Progenitor cell of endocrine pancreas (in vitro differentiated cells): Measurements from ENCODE around the gene CAMP. TPM values are rescaled to one million over a fixed set of nuclear protein-coding genes. Genes with fewer than 3 reads are reported as not detected.
"Not testable (repeated sequence)": the region's sequence is repeated elsewhere in the genome, so short reads cannot be mapped to it uniquely, and the experiment has no call there.

Experiments
- DNase-seq: peaks from one replicate; pipeline ENCODE4 v3.0.0; 2021; ENCODE audit warnings: low spot score; ENCODE audit not compliant: unreplicated experiment
- H3K27ac Mint-ChIP-seq: 2 replicates; pipeline ENCODE4 v1.8.0; 2021; ENCODE audit warnings: mild to moderate bottlenecking, moderate library complexity, mixed read lengths
- H3K27me3 Mint-ChIP-seq: 2 replicates; pipeline ENCODE4 v1.8.0; 2021; ENCODE audit warnings: mixed read lengths
- H3K36me3 Mint-ChIP-seq: 2 replicates; pipeline ENCODE4 v1.8.0; 2022; ENCODE audit warnings: mixed read lengths; ENCODE audit not compliant: insufficient read depth
- H3K4me1 Mint-ChIP-seq: 2 replicates; pipeline ENCODE4 v1.8.0; 2021; ENCODE audit warnings: low read depth, mixed read lengths
- H3K4me3 Mint-ChIP-seq: 2 replicates; pipeline ENCODE4 v1.8.0; 2021; ENCODE audit warnings: low read depth, mild to moderate bottlenecking, moderate library complexity, mixed read lengths
- H3K9me3 Mint-ChIP-seq: 2 replicates; pipeline ENCODE4 v1.8.0; 2021; ENCODE audit warnings: low read depth, mixed read lengths
- CTCF ChIP-seq: fragments of 200-600 bp; sonication (generic); IDR thresholded peaks from one replicate; pipeline ENCODE4 v1.5.0; 2021; ENCODE audit warnings: antibody characterized with exemption, mild to moderate bottlenecking; ENCODE audit not compliant: unreplicated experiment
- total RNA-seq: library from RNA; stranded (reverse); gene quantifications from 2 replicates; pipeline ENCODE4 v1.2.1, GENCODE V29; 2021

CAMP gene
- total RNA-seq, 1 donor from 2014 or later, result not detected

DNA sequence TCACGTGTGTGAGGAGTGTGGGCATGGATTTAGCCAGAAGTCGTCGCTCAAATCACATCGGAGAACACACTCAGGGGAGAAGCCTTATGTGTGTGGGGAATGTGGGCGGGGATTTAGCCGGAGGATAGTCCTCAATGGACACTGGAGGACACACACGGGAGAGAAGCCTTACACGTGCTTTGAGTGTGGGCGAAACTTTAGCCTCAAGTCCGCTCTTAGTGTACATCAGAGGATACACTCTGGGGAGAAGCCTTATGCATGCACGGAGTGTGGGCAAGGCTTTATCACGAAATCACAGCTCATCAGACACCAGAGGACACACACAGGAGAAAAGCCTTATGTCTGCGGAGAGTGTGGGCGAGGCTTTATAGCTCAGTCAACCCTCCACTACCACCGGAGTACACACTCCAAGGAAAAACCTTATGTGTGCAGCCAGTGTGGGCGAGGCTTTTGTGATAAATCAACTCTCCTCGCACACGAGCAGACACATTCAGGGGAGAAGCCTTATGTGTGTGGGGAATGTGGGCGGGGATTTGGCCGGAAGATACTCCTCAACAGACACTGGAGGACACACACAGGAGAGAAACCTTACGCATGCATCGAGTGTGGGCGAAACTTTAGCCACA lies 45.8 kb downstream of the CAMP start:
- DNase-seq, result no peak
- no peaks in the 10 kb centered on the region for H3K27me3 Mint-ChIP-seq
- H3K4me1 Mint-ChIP-seq, result peaks cover 29% of the 10 kb centered on the region
- H3K4me3 Mint-ChIP-seq, result no peak overlapping the region
- no peaks in the 10 kb centered on the region for H3K9me3 Mint-ChIP-seq
- H3K27ac Mint-ChIP-seq, result peak overlapping the region; percentile 95
- no peak for TF ChIP-seq CTCF
- peaks cover 42% of the 10 kb centered on the region for H3K36me3 Mint-ChIP-seq

DNA sequence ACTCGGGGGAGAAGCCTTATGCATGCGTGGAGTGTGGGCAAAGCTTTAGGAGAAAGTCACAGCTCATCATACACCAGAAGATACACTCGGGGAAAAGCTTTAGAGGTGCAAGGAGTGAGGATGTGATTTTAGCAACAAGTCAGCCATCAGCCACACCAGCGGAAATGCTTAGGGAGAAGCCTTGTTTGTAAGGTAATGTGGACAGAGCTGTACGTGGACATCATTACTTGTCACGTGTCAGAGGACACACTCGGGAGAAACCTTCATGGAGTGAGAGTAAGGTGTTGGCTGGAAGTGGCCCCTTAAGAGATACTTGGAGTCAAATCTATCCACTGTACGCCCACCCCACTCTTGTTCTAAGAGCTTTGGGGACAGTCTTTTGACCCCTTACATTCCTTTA lies 46.3 kb downstream of the CAMP start:
- no peaks in the 10 kb centered on the region for H3K27me3 Mint-ChIP-seq
- H3K9me3 Mint-ChIP-seq, result no peaks in the 10 kb centered on the region
- peaks cover 40% of the 10 kb centered on the region for H3K36me3 Mint-ChIP-seq
- TF ChIP-seq CTCF, result no peak
- H3K4me1 Mint-ChIP-seq, result peaks cover 31% of the 10 kb centered on the region
- no peak for DNase-seq
- no peak overlapping the region for H3K27ac Mint-ChIP-seq
- no peak overlapping the region for H3K4me3 Mint-ChIP-seq

GRCh38 chr3:48270306-48270705 lies 47.0 kb downstream of the CAMP start:
- no peak for TF ChIP-seq CTCF
- no peaks in the 10 kb centered on the region for H3K27me3 Mint-ChIP-seq
- no peak for DNase-seq
- H3K9me3 Mint-ChIP-seq, result no peaks in the 10 kb centered on the region
- no peak overlapping the region for H3K4me3 Mint-ChIP-seq
- no peak overlapping the region for H3K27ac Mint-ChIP-seq
- peaks cover 36% of the 10 kb centered on the region for H3K4me1 Mint-ChIP-seq
- H3K36me3 Mint-ChIP-seq, result peaks cover 40% of the 10 kb centered on the region

DNA sequence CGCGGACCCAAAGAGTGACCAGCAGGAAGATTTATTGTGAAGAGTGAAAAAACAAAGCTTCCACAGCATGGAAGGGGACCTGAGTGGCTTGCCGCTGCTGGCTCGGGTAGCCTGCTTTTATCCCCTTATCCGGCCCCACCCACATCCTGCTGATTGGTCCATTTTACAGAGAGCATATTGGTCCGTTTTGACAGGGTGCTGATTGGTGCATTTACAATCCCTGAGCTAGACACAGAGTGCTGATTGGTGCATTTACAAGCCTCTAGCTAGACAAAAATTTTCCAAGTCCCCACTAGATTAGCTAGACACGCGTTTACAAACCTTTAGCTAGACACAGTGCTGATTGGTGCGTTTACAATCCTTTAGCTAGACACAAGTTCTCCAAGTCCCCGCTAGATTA lies 47.9 kb downstream of the CAMP start:
- H3K27ac Mint-ChIP-seq, H3K27me3 Mint-ChIP-seq: not testable (repeated sequence)

DNA sequence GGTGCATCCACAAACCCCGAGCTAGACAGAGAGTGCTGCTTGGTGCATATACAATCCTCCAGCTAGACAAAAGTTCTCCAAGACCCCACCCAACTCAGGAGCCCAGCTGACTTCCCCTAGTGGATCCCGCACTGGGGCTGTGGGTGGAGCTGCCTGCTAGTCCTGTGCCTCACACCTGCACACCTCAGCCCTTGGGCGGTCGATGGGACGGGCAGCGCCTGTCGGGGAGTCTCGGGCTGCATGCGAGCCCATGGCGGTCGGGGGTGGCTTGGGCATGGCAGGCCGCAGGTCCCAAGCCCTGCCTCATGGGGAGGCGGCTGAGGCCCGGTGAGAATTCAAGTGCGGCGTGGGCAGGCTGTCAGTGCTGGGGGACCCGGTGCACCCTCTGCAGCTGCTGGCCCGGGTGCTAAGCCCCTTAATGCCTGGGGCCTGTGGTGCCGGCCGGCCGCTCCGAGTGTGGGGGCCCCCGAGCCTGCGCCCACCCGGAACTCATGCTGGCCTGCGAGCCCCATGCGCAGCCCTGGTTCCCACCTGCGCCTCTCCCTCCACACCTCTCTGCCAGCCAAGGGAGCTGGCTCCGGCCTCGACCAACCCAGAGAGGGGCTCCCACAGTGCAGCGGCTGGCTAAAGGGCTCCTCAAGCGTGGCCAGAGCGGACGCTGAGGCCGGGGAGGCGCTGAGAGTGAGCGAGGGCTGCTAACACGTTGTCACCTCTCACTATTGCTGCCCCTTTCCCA lies 48.6 kb downstream of the CAMP start:
- no peak for TF ChIP-seq CTCF
- H3K9me3 Mint-ChIP-seq, result no peaks in the 10 kb centered on the region
- peaks cover 45% of the 10 kb centered on the region for H3K4me1 Mint-ChIP-seq
- peak overlapping the region; percentile 28 for H3K4me3 Mint-ChIP-seq
- peak overlapping the region; percentile 90 for H3K27ac Mint-ChIP-seq
- H3K27me3 Mint-ChIP-seq, result no peaks in the 10 kb centered on the region
- DNase-seq, result no peak
- H3K36me3 Mint-ChIP-seq, result peaks cover 38% of the 10 kb centered on the region

More for the DNA sequence above, 47.9 kb downstream of the CAMP start:
- peaks cover 40% of the 10 kb centered on the region for H3K36me3 Mint-ChIP-seq
- not testable (repeated sequence) for H3K4me3 Mint-ChIP-seq, H3K9me3 Mint-ChIP-seq, DNase-seq
- H3K4me1 Mint-ChIP-seq, result peaks cover 40% of the 10 kb centered on the region
